ENCODE measurements around the gene ARL15. TPM values are rescaled to one million over a fixed set of nuclear protein-coding genes. Genes with fewer than 3 reads are reported as not detected.

The ARL15 gene
- total and polyA plus RNA-seq, 4 donors = 5.0 to 24.8 (median 13.3) TPM

DNA sequence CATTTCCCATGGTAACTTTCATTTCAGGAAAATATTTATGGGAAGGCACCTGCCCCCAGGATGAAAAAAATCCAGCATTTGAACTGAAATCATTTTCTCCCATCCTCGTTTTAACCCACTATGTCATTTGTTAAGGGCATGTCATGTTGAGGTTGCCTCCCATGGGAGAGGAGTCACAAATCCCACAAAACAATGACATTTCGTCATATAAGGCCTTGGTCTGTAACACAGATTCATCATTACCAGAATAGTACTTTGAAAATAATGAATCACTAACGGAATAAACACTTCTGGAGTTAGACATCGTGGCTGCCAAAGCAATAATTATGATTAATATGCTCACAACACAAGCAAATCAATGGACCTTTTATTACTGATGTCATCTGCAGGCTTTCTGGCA lies 475.9 kb downstream of the ARL15 start:
- TF ChIP-seq EGR1 (IDR thresholded peaks at IDR 0.05; ENCODE audit: low read depth in 2 of 2) = no peak
- no peak for TF ChIP-seq JUND (IDR thresholded peaks at IDR 0.05)
- TF ChIP-seq, protein P1, sequence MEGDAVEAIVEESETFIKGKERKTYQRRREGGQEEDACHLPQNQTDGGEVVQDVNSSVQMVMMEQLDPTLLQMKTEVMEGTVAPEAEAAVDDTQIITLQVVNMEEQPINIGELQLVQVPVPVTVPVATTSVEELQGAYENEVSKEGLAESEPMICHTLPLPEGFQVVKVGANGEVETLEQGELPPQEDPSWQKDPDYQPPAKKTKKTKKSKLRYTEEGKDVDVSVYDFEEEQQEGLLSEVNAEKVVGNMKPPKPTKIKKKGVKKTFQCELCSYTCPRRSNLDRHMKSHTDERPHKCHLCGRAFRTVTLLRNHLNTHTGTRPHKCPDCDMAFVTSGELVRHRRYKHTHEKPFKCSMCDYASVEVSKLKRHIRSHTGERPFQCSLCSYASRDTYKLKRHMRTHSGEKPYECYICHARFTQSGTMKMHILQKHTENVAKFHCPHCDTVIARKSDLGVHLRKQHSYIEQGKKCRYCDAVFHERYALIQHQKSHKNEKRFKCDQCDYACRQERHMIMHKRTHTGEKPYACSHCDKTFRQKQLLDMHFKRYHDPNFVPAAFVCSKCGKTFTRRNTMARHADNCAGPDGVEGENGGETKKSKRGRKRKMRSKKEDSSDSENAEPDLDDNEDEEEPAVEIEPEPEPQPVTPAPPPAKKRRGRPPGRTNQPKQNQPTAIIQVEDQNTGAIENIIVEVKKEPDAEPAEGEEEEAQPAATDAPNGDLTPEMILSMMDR (IDR thresholded peaks at IDR 0.05; ENCODE audit: low read depth, low read length, missing input control) = no peak
- no peak for TF ChIP-seq HNF4A (conservative IDR thresholded peaks at IDR 0.05)
- no peak for TF ChIP-seq SP1 (IDR thresholded peaks at IDR 0.05)
- no peak for TF ChIP-seq RXRA (IDR thresholded peaks at IDR 0.05)
- TF ChIP-seq, protein P2, sequence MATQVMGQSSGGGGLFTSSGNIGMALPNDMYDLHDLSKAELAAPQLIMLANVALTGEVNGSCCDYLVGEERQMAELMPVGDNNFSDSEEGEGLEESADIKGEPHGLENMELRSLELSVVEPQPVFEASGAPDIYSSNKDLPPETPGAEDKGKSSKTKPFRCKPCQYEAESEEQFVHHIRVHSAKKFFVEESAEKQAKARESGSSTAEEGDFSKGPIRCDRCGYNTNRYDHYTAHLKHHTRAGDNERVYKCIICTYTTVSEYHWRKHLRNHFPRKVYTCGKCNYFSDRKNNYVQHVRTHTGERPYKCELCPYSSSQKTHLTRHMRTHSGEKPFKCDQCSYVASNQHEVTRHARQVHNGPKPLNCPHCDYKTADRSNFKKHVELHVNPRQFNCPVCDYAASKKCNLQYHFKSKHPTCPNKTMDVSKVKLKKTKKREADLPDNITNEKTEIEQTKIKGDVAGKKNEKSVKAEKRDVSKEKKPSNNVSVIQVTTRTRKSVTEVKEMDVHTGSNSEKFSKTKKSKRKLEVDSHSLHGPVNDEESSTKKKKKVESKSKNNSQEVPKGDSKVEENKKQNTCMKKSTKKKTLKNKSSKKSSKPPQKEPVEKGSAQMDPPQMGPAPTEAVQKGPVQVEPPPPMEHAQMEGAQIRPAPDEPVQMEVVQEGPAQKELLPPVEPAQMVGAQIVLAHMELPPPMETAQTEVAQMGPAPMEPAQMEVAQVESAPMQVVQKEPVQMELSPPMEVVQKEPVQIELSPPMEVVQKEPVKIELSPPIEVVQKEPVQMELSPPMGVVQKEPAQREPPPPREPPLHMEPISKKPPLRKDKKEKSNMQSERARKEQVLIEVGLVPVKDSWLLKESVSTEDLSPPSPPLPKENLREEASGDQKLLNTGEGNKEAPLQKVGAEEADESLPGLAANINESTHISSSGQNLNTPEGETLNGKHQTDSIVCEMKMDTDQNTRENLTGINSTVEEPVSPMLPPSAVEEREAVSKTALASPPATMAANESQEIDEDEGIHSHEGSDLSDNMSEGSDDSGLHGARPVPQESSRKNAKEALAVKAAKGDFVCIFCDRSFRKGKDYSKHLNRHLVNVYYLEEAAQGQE (IDR thresholded peaks at IDR 0.05) = no peak
- TF ChIP-seq GABPA (IDR thresholded peaks at IDR 0.05 in 1 of 2, conservative IDR thresholded peaks at IDR 0.05 in 1 of 2) = no peak
- no peak for TF ChIP-seq YY1 (IDR thresholded peaks at IDR 0.05)
- TF ChIP-seq, protein P3, sequence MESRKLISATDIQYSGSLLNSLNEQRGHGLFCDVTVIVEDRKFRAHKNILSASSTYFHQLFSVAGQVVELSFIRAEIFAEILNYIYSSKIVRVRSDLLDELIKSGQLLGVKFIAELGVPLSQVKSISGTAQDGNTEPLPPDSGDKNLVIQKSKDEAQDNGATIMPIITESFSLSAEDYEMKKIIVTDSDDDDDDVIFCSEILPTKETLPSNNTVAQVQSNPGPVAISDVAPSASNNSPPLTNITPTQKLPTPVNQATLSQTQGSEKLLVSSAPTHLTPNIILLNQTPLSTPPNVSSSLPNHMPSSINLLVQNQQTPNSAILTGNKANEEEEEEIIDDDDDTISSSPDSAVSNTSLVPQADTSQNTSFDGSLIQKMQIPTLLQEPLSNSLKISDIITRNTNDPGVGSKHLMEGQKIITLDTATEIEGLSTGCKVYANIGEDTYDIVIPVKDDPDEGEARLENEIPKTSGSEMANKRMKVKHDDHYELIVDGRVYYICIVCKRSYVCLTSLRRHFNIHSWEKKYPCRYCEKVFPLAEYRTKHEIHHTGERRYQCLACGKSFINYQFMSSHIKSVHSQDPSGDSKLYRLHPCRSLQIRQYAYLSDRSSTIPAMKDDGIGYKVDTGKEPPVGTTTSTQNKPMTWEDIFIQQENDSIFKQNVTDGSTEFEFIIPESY (IDR thresholded peaks at IDR 0.05) = no peak
- TF ChIP-seq FOXA1 (IDR thresholded peaks at IDR 0.05) = no peak
- no peak for TF ChIP-seq RAD21 (IDR thresholded peaks at IDR 0.05)
- TF ChIP-seq, protein P4, sequence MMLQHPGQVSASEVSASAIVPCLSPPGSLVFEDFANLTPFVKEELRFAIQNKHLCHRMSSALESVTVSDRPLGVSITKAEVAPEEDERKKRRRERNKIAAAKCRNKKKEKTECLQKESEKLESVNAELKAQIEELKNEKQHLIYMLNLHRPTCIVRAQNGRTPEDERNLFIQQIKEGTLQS (IDR thresholded peaks at IDR 0.05) = no peak
- TF ChIP-seq FOXA2 (IDR thresholded peaks at IDR 0.05) = no peak
- TF ChIP-seq, protein P5, sequence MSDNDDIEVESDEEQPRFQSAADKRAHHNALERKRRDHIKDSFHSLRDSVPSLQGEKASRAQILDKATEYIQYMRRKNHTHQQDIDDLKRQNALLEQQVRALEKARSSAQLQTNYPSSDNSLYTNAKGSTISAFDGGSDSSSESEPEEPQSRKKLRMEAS (IDR thresholded peaks at IDR 0.05) = no peak
- TF ChIP-seq HNF4G (IDR thresholded peaks at IDR 0.05) = no peak
- no peaks in the 10 kb centered on the region for H3K4me1 ChIP-seq (ENCODE audit: control insufficient read depth in 4 of 4, insufficient read depth in 4 of 4, low read length in 3 of 4)
- H3K4me3 ChIP-seq (ENCODE audit: low read depth in 1 of 3, low read length in 3 of 3) = no peak overlapping the region
- H3K9me3 ChIP-seq (ENCODE audit: control insufficient read depth in 4 of 4, low read length in 3 of 4) = peaks cover 0 to 6% (median 0%) of the 10 kb centered on the region in 4 donors
- no peaks in the 10 kb centered on the region for H3K27me3 ChIP-seq (ENCODE audit: control insufficient read depth in 4 of 4, insufficient read depth in 4 of 4, low read length in 3 of 4)
- WGBS = 85% methylated on average over 4 of the region's 4 CpGs
- H3K9ac ChIP-seq (ENCODE audit: low read depth in 1 of 2, low read length in 2 of 2) = no peak overlapping the region
- no peaks in the 10 kb centered on the region for H3K36me3 ChIP-seq (ENCODE audit: control insufficient read depth in 4 of 4, insufficient read depth in 3 of 4, low read depth in 1 of 4, low read length in 3 of 4)
- H3K27ac ChIP-seq (ENCODE audit: low read depth in 1 of 2, low read length in 2 of 2) = no peak overlapping the region
- no peak for DNase-seq (ENCODE audit: low spot score)

Small RNA genes within 50 kb of the gene (small RNA-seq; reads per million reads assigned to genes)
- gene AC008873.1 = not detected
- gene MIR4459 = not detected
- gene MIR581 = not detected
- gene RNU6-272P = not detected

Other genes starting within 250 kb of the ARL15 start
- gene HSPB3, start 145.1 kb upstream of the ARL15 start, total RNA-seq = under 1 TPM in 1 of 2 donors, not detected in 1; 0.17 TPM
- gene HSPB3, start 145.1 kb upstream of the ARL15 start, polyA plus RNA-seq = not detected
- gene SNX18, start 207.2 kb upstream of the ARL15 start, total RNA-seq = 10 to 100 TPM; 15.4 to 32.5 TPM
- gene SNX18, start 207.2 kb upstream of the ARL15 start, polyA plus RNA-seq = 1 to 10 TPM; 4.9 to 9.7 TPM

Data from liver (tissue), 10 donors.